Activated T-cell treated with anti-CD3 and anti-CD28 coated beads for 48 hours (primary cell): ENCODE data around the gene MYH15.
"Not testable (repeated sequence)": the region's sequence is repeated elsewhere in the genome, so short reads cannot be mapped to it uniquely, and the experiment has no call there.

Experiments
- DNase-seq: peaks from one replicate; pipeline ENCODE4 v3.0.0-alpha.2; 2020; ENCODE audit warnings: low read depth

Gene MYH15

DNA sequence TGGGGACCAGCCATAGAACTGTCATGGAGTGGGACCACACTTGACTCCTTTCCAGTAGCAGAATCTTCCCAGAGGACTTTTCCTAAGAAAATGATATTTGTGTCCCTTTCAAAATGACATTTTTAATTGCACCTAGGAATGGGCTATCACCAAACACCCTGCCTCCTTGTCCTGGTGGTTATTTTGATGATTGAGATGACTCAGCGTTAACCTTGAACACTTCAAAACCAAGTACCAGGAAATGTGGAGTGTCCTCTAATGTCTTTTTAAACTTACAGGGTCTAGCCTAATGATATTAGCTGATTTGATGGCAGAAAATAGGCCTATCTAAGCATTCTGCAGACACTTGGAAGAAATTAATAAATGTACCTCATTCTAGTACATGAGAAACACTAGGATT lies 123.3 kb downstream of the MYH15 start:
- DNase-seq = no peak

GRCh38 chr3:108383306-108383705 lies 127.1 kb downstream of the MYH15 start:
- no peak for DNase-seq

- DNase-seq = no peak
These were observed 128.8 kb downstream of the MYH15 start for GRCh38 chr3:108381529-108382140.

- no peak for DNase-seq
These were observed 130.1 kb downstream of the MYH15 start for GRCh38 chr3:108380128-108380795.

DNA sequence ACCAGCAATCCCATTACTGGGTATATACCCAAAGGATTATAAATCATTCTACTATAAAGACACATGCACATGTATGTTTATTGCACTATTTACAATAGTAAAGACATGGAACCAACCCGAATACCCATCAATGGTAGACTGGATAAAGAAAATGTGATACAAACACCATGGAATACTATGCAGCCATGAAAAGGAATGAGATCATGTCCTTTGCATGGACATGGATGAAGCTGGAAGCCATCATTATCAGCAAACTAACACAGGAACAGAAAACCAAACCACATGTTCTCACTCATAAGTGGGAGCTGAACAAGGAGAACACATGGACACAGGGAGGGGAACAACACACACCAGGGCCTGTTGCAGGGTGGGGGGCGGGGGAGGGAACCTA lies 131.4 kb downstream of the MYH15 start:
- DNase-seq = not testable (repeated sequence)

DNA sequence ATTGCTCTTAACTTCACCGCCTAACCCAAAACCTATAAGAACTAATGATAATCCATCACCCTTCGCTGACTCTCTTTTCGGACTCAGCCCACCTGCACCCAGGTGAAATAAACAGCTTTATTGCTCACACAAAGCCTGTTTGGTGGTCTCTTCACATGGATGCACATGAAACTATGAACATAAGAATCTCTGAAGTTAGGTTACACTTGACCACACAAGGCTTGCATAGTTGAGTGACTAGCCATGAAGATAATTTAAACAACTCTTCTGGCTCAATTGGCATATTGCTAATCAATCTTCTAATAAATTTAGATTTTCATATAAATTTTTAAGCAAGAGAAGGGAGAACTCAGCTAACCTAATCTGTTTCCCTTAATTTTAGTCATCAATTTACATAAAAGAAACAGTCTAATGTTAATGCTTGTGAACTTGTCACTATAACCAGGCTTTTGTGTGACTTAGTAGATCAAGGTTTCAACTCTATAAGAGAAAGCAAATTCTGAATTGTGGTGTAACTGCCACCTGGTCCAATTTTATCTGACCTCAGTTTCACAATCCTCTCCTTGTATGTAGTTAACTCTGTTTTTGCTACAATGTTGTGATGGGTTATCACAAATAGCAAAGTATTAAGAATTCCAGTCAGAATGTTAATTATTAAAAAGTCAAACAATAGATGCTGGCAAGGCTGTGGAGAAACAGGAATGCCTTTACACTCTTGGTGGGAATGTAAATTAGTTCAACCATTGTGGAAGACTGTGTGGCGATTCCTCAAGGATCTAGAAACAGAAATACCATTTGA lies 132.0 kb downstream of the MYH15 start:
- DNase-seq = no peak

GRCh38 chr3:108377384-108377783 lies 133.0 kb downstream of the MYH15 start:
- no peak for DNase-seq

DNA sequence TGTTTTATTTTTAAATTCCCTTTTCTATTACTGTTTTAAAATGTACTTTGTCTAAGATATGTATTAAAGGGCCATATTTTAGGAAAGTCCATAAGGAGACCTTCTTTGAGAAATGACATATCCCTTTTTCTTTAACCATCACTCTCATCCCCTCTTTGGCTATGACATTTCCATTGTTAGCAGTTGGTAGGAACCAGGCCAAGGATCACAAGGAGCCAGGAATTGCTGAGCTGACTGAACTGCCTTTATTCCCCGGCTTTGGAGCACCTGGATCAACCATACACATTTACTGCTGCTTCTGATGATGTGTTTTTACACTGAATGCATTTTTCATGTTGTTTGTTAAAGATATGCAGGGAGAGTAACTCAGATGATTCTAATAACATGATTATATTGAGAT lies 134.4 kb downstream of the MYH15 start:
- DNase-seq = no peak

GRCh38 chr3:108359011-108359410 lies 151.4 kb downstream of the MYH15 start:
- no peak for DNase-seq

- no peak for DNase-seq
These were observed 153.4 kb downstream of the MYH15 start for GRCh38 chr3:108357042-108357441.

DNA sequence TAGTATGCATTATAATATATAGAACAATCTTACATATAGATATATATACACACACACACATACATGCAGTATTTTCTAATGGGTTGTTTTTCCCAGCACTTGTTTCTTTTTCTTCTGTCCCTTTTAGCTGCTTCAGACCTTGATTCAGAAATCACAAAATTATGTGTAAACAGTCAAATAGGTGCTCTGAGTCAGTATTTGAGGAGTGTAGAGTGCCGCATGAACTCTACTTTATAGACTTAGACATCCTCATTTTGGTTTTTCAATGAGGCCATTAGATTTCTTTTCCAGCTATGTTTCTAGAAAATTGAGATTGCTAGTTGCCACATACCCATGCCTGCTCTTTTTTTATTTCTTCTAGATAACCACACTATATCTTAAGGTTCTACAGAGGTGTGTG lies 155.8 kb downstream of the MYH15 start:
- no peak for DNase-seq

- no peak for DNase-seq
These were observed 158.2 kb downstream of the MYH15 start for GRCh38 chr3:108352176-108352575.

GRCh38 chr3:108346301-108347227 lies 163.8 kb downstream of the MYH15 start:
- no peak for DNase-seq

- no peak for DNase-seq
These were observed 164.7 kb downstream of the MYH15 start for GRCh38 chr3:108345492-108346205.

GRCh38 chr3:108343491-108343890 lies 166.9 kb downstream of the MYH15 start:
- DNase-seq = no peak

DNA sequence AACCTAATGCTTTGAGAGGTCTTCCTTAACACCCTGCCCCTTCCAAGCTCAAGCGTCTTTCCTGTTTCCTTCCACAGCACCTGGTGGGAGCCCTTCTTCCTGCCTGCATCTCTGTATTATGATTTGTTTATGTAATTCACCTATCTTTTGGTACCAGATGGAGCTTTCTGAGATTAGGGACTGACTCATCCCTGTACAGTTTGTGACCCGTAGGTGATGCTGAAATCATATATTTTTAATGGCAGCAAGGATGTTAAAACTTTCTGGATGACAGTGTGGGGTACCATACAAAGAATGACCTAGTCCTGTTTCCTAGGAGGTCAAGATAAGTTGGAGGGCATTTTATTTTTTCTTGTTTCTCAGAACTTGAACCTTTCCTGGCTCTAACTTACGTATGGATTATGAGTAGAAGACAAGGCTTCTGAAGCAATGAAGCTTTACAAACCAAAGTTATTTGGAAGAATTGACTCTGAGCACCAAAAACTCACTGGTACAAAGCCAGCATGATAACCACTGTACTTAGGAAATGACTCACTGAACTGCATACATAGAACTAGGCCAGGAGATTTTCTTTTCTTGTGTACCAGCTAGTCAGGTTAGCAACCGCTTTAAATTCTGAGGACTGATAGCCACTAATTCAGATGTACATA lies 167.4 kb downstream of the MYH15 start:
- no peak for DNase-seq

DNA sequence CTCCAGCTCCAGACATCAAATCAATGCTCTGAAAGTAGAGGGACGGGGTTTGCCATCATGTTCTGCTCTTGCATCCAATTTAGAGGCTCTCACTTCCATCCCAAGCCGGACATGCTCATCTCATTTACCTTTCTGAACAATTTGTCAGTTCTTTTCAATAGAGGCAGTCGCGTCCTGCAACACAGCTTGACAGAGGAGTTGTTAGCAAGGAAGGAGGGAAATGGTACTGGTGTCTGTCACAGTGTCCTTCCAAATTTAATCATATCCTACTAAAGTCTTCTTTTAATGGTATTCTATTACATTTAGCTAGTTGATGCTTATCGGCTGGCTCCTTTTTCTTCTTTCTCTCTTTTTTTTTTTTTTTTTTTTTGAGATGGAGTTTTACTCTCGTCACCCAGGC lies 168.5 kb downstream of the MYH15 start:
- no peak for DNase-seq

- no peak for DNase-seq
These were observed 171.4 kb downstream of the MYH15 start for GRCh38 chr3:108338901-108339545.

- DNase-seq = no peak
These were observed 175.7 kb downstream of the MYH15 start for GRCh38 chr3:108334701-108335100.

- DNase-seq = no peak
These were observed 176.4 kb downstream of the MYH15 start for GRCh38 chr3:108333961-108334360.
